IPS-18c (cell line): ENCODE data around the gene KLRC4.
"Not testable (repeated sequence)": the region's sequence is repeated elsewhere in the genome, so short reads cannot be mapped to it uniquely, and the experiment has no call there.

Experiments
- H3K4me3 ChIP-seq: 2 replicates; pipeline ENCODE4 v1.7.0; 2013; ENCODE audit warnings: low read depth, mild to moderate bottlenecking, low read length, moderate library complexity; ENCODE audit not compliant: insufficient read depth
- H3K9me3 ChIP-seq: one replicate; pipeline ENCODE4 v1.6.1; 2013; ENCODE audit warnings: mild to moderate bottlenecking, low read length, moderate library complexity; ENCODE audit not compliant: control insufficient read depth, insufficient read depth

KLRC4 gene

DNA sequence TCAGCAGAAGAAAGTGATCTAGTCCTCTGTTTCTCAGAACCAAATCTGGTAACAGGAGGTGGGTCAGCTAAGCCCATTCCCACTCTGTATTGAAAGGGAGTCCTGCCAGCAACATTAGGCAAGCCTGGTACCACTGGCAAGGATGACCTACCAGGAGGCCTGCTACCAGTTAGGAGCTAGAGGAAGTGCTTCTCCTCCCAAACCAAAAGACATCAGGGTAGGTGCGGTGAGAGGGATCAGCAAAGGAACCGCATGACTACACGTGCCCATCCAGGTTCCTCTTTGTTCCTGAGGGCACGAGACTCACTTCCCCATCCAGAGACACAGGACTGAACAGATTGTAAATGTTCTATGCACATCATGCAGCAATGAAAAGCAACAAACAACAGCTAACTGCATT lies 2.8 kb downstream of the KLRC4 start:
- Histone ChIP-seq H3K9me3 (no peaks in the 10 kb centered on the region), H3K4me3 (no peak overlapping the region)

DNA sequence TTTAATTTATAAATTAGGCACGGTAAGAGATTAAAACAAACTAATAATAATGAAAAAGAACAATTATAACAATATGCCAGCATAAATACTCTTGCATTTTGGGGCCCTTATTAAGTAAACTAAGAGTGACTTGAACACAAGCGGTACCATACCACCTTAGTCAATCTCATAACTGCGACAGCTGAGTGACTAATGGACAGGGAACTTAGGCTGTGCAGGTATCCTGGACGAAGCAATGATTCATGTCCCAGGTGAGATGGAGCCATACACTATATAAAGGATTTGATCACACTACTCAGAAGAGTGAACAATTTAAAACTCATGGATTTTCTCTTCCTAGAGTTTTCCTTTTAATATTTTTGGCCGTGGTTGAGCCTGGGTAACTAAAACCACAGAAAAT lies 4.3 kb downstream of the KLRC4 start:
- Histone ChIP-seq H3K9me3 (no peaks in the 10 kb centered on the region), H3K4me3 (no peak overlapping the region)

DNA sequence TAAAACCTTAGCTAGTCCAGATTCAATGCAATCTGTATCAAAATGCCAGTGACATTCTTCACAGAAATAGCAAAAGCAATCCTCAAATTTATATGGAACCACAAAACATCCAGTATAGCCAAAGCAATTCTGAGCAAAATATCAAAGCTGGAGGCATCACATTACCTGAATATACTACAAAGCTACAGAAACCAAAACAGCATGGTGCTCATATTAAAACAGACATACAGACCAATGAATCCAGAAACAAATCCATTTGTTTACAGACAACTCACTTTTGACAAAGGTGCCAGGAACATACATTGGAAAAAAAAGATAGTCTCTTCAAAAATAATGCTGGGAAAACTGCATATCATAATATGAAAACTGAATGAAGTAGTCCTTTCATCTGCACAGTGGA lies 4.8 kb downstream of the KLRC4 start:
- H3K4me3 ChIP-seq: no peak overlapping the region
- H3K9me3 ChIP-seq: no peaks in the 10 kb centered on the region

DNA sequence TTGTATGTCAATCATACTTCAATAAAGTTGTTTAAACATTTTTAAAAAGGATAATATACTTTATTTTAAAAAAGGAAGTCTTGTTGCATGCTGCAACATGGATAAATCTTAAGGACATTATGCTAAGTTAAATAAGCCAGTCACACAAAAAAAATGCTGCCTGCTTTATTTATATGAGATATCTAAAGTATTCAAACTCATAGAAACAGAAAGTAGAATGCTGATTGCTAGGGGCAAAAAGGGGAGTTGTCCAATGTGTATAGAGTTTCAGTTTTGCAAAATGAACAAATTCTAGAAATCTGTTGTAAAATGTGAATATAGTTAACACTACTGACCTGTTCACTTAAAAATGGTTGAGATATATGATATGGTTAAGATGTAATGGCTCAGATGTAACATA lies 8.7 kb downstream of the KLRC4 start:
- Histone ChIP-seq H3K4me3 (no peak overlapping the region), H3K9me3 (no peaks in the 10 kb centered on the region)

DNA sequence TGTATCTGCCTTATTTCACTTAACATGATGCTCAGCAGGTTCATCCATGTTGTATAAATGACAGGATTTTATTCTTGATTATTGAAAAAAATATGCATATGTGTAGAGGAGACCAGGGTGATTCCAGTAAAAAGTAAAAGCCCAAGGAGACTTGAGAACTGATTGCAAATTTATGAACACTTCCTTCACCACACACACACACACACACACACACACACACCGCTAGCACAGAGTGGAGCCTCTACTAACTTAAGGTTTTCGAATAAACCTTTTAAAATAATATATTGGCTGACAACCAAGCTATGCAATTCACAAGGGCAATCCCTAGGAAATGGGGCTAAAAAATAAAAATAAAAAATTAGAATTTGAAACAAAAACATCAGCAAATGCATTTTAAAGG lies 11.4 kb downstream of the KLRC4 start:
- H3K4me3 ChIP-seq: no peak overlapping the region

DNA sequence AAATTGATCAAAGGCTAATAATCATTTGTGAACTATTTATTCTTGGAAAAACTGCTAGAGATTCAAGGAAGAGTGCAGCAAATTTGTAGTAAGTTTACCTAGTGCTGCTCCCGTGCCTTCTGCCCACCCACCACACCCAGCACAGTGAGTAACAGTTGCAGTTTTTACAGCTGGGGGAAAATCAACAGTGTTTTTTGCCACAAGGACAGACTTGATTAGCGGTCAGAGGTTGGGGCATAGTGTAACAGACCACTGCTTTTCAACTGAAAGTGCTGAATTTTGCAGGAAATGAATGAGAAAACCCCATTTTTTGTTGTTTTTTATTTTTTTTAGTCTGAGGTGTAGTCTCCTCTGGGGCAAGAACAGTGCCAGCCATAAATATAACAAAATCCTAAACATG lies 12.3 kb downstream of the KLRC4 start:
- no peak overlapping the region for H3K4me3 ChIP-seq
- no peaks in the 10 kb centered on the region for H3K9me3 ChIP-seq

More for the DNA sequence above, 11.4 kb downstream of the KLRC4 start:
- no peaks in the 10 kb centered on the region for H3K9me3 ChIP-seq

DNA sequence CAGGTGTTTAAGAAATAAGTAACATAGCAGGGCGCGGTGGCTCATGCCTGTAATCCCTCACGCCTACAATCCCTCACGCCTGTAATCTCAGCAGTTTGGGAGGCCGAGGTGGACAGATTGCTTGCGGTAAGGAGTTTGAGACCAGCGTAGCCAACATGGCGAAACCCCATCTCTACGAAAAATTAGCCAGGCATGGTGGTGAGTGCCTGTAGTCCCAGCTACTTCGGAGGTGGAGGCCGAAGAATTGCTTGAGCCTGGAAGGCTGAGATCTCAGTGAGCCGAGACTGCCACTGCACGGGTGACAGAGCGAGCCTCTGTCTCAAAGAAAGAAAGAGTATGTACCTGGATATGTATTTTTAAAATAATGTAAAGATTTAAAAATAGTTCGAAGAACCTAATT lies 13.4 kb downstream of the KLRC4 start:
- H3K4me3 ChIP-seq: not testable (repeated sequence)

DNA sequence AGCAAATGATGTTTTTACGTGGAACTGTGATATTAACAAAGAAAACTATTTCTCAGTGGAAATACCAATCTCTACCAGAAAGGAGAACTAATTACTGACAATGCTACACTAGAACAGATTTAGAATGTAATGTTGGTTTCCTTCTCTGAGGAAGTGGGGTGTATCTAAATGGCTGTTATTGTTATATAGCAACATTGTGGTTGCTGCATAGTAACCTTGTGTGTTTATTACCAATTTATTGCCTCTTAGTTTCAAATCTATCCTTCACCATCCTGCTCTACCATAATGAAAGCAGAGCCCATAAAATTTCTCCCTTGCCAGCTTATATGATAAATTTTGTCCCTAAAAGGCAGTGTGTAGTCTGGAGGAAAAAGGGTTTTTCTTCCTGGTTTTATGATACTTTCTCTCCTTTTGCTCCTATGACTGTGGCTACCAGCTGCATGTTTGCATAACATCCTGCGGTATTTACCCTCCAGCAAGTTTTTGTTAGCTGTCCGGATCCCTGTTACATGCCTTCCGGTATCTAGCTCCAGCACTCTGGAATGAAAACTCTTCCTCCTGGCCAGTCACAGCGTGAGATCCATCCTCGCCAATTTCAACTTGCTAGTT lies 14.1 kb downstream of the KLRC4 start:
- Histone ChIP-seq H3K4me3 (no peak overlapping the region), H3K9me3 (no peaks in the 10 kb centered on the region)

More for the DNA sequence above, 13.4 kb downstream of the KLRC4 start:
- H3K9me3 ChIP-seq: not testable (repeated sequence)

DNA sequence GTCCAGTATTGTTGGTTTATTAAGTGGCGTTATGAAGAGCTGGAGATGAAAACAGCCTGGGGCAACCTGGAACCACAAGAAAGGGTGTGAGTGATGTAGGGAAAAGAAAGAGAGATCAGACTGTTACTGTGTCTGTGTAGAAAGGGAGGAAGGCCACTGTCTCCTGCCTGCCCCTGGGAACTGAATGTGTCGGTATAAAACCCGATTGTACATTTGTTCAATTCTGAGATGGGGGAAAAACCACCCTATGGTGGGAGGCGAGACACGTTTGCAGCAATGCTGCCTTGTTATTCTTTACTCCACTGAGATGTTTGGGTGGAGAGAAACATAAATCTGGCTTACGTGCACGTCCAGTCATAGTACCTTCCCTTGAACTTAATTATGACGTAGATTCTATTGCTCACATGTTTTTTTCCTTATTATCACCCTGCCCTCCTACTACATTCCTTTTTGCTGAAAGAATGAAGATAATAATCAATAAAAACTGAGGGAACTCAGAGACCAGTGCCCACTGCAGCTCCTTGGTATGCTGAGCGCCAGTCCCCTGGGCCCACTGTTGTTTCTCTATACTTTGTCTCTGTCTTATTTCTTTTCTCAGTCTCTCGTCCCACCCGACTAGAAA lies 14.9 kb downstream of the KLRC4 start:
- not testable (repeated sequence) for H3K4me3 ChIP-seq, H3K9me3 ChIP-seq

DNA sequence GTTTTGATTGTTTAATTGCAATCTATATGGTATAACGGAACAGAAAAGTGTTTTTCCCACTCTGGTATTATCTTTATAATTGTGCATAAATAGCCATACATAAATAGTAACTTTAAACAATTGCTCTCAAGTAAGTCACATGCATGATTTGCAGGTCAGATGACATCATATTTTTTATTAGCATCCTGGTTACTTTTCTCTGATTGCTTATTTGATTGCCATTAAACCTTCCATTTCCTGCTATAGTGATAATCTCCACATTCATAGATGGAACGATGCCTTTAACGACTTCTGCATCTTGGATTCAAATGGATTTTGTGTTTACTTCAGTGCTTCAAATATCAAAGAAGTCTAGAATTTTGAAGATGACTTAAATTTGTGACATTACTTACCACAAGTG lies 16.3 kb downstream of the KLRC4 start:
- no peaks in the 10 kb centered on the region for H3K9me3 ChIP-seq

DNA sequence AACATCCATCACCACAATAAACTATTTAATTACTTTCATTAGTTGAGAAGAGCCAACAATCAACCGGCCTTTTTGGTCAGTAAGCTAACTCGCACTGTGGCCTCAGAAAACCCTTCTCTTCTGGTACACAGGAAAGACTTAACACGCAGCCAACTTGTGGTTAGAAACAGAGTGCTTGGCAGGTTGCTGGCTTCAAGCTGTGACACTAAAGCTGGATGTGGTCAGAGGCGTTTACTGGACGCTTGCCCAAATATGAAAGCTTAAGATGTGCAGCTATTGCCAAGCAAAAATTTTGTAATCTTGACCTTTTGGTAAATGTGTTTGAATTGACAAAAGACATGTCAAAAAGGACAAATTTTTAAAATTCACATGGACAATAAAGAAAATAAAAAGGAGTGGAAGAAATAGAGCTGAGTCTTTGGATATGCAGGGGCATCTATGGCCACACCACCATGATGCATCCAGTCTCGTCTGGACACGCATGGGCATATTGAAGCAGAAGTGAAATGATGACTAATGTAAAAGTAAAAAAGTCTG lies 17.1 kb downstream of the KLRC4 start:
- Histone ChIP-seq H3K4me3 (no peak overlapping the region), H3K9me3 (no peaks in the 10 kb centered on the region)

More for the DNA sequence above, 16.3 kb downstream of the KLRC4 start:
- H3K4me3 ChIP-seq: no peak overlapping the region

DNA sequence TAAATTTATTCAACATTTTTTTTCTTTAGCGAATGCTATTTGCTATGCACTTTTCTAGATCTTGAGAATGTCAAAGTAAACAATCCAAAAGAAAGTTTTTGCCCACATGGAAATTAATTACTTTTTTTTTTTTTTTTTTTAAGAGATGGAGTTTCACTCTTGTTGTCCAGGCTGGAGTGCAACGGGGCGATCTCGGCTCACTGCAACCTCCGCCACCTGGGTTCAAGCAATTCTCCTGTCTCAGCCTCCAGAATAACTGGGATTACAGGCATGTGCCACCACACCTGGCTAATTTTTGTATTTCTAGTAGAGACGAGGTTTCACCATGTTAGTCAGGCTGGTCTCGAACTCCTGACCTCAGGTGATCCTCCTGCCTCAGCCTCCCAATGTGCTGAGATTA lies 18.6 kb downstream of the KLRC4 start:
- H3K4me3 ChIP-seq, H3K9me3 ChIP-seq: not testable (repeated sequence)

DNA sequence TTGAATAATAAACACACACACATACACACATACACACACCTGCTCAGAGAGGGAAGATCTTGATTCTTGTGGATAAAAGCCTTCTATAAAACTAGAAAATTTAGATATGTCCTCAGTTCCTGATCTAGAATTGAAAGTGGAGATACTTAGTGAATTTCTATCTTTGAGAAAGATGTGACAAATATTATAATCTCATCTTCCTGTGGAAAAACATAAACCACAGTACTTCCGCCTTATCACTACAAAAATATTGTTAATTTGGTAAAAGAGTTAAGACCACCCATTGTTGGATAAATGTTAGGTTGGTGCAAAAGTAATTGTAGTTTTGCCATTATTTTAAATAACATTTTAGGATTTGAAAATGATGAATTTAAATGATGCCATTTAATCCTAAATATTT lies 19.7 kb downstream of the KLRC4 start, which contains the start of gene KLRK1:
Gene KLRK1 (minus strand): TSS at position 138 of the 400 bp plus-strand sequence. CDS start 1,231 bp downstream, outside the sequence.
- no peak within 1 kb of the TSS for H3K4me3 ChIP-seq

DNA sequence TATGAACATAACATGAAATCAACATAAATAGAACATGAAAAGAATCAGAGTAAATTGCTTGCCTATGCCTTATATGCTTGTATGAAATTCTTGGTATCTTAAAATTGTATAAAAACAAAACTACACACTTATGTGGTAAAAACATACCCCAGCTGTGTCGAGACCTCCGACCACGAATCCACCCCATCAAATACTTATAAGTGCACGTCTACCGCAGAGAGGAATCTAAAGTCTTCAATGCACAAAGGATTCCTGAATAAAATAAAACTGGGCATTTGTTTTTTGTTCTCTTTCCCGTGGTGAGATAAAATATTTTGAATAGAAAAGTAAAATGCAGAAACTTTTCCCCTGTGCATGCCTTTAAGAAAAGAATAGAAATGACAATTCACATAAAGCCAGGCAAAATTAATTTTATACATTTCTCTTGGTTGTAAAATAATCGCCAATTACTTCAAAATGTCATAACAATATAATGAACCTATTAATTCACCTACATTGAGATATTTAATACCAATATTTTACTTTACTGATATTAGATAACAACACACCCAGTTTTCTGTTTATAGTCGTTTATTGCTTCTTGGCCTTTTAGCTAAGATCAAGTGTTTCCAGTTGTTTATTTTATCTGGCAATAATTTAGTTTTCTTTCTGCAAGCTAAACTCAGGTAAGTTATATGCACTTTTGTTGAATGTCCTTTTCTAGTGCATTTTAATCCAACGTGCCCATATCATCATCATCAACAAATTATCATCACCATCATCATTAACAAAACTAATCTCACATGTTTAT lies 20.7 kb downstream of the KLRC4 start:
- Histone ChIP-seq H3K9me3 (no peaks in the 10 kb centered on the region), H3K4me3 (no peak overlapping the region)

More for the DNA sequence above, 19.7 kb downstream of the KLRC4 start, which contains the start of gene KLRK1:
- H3K9me3 ChIP-seq: no peaks in the 10 kb centered on the region

DNA sequence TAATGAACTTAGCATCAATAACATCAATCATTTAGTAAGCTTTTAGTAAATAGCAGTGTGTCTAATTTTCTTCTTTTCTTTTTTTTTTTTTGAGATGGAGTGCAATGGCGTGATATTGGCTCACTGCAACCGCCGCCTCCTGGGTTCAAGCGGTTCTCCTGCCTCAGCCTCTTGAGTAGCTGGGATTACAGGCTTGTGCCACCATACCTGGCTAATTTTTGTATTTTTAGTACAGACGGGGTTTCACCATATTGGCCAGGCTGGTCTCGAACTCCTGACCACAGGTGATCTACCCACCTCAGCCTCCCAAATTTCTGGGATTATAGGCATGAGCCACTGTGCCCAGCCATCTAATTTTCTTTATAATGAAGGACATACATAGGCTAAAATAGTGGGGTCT lies 22.1 kb downstream of the KLRC4 start:
- H3K9me3 ChIP-seq, H3K4me3 ChIP-seq: not testable (repeated sequence)

DNA sequence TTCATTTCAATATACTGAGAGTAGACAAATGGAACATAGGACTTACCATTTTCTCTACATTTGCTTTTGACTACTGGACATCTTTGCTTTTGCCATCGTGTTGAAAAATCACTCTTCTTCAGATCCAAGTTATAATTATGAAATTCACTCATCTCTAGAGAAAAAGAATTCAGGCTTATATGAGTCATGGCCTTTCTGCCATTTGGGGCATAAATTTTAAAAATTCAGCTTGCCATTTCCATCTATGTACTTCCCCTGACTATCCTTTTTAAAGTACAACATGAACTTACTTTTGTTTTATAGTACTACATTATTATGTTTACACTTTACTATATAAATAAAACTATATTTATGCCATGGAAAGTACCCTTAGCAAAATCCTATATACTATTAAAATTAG lies 22.7 kb downstream of the KLRC4 start:
- H3K4me3 ChIP-seq: no peak overlapping the region
- no peaks in the 10 kb centered on the region for H3K9me3 ChIP-seq

DNA sequence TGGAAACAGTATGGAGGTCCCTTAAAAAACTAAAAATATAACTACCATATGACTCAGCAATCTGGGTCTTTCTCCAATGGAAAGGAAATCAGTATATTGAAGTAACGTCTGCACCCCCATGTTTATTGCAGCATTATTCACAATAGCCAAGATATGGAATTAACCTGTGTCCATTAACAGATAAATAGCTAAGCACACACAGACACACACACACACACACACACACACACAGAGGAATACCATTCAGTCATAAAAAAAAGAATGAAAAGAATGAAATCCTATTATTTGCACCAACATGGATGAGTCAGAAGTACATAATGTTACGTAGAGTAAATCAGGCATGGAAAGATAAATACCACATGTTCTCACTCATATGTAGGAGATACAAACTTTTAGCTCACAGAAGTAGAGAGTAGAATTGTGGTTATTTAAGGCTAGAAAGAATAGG lies 24.4 kb downstream of the KLRC4 start:
- Histone ChIP-seq H3K4me3 (no peak overlapping the region), H3K9me3 (no peaks in the 10 kb centered on the region)

DNA sequence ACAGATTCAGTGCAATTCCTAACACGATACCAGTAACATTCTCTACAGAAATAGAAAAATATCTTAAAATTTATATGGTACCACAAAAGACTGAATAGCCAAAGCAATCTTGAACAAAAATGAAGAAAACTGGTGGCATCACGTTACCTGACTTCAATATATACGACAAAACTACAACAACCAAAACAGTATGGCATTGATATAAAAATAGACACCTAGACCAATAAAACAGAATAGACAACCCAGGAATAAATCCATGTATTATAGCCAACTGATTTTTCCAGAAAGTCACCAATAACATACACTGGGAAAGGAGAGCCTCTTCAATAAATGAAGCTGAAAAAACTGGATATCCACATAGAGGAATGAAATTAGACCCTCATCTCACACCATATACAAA lies 25.4 kb downstream of the KLRC4 start:
- Histone ChIP-seq H3K4me3 (no peak overlapping the region), H3K9me3 (no peaks in the 10 kb centered on the region)
